SK-N-SH treated with all-trans-retinoic acid at 6 μM for 48 hours (cell line): ENCODE data around the gene DDA1.

ENCODE experiments used
- ARNTL ChIP-seq: fragments of 450-650 bp; formaldehyde crosslinking; IDR thresholded peaks from 2 replicates; pipeline ENCODE4 v1.5.0; 2020; ENCODE audit warnings: low read depth, mild to moderate bottlenecking, moderate library complexity, borderline replicate concordance
- CSDC2 ChIP-seq: fragments of 250-450 bp; sonication (Bioruptor Pico); IDR thresholded peaks from 2 replicates; pipeline ENCODE4 v1.5.0; 2020; ENCODE audit warnings: mild to moderate bottlenecking, moderate library complexity
- ESRRG ChIP-seq: fragments of 250-450 bp; sonication (Bioruptor Pico); IDR thresholded peaks from 2 replicates; pipeline ENCODE4 v1.6.1; 2021; ENCODE audit warnings: mild to moderate bottlenecking
- TCF4 ChIP-seq: fragments of 250-450 bp; sonication (Bioruptor Pico); IDR thresholded peaks from 2 replicates; pipeline ENCODE4 v1.8.0; 2021; ENCODE audit warnings: mild to moderate bottlenecking, moderate library complexity, borderline replicate concordance
- ZC3H10 ChIP-seq: fragments of 250-450 bp; sonication (Bioruptor Pico); IDR thresholded peaks from 2 replicates; pipeline ENCODE4 v1.5.1; 2021; ENCODE audit warnings: mild to moderate bottlenecking, moderate library complexity
- ZFP3 ChIP-seq: fragments of 250-450 bp; sonication (Bioruptor Pico); IDR thresholded peaks from 2 replicates; pipeline ENCODE4 v1.5.0; 2020; ENCODE audit warnings: mild to moderate bottlenecking, moderate library complexity
- ZFP30 ChIP-seq: fragments of 450-650 bp; formaldehyde crosslinking; IDR thresholded peaks from 2 replicates; pipeline ENCODE4 v1.5.0; 2022; ENCODE audit warnings: mild to moderate bottlenecking, moderate library complexity
- TF ChIP-seq, protein P1 (sequence below): fragments of 250-450 bp; sonication (Bioruptor Pico); IDR thresholded peaks from 2 replicates; pipeline ENCODE4 v1.8.0; 2020; ENCODE audit warnings: mild to moderate bottlenecking, moderate library complexity, borderline replicate concordance
- TF ChIP-seq, protein P2 (sequence below): fragments of 250-450 bp; sonication (Bioruptor Pico); IDR thresholded peaks from 2 replicates; pipeline ENCODE4 v1.5.1; 2021; ENCODE audit warnings: mild to moderate bottlenecking, moderate library complexity

GRCh38 chr19:17327654-17328516 is 18.5 kb downstream of the DDA1 start:
- TF ChIP-seq ARNTL (CRISPR knock-in tag) (no peak), CSDC2 (no peak), ZFP3 (CRISPR knock-in tag) (no peak), ZC3H10 (CRISPR knock-in tag) (no peak), ZFP30 (CRISPR knock-in tag) (no peak), TCF4 (CRISPR knock-in tag) (no peak), ESRRG (CRISPR knock-in tag) (no peak)
- TF ChIP-seq, protein P1, sequence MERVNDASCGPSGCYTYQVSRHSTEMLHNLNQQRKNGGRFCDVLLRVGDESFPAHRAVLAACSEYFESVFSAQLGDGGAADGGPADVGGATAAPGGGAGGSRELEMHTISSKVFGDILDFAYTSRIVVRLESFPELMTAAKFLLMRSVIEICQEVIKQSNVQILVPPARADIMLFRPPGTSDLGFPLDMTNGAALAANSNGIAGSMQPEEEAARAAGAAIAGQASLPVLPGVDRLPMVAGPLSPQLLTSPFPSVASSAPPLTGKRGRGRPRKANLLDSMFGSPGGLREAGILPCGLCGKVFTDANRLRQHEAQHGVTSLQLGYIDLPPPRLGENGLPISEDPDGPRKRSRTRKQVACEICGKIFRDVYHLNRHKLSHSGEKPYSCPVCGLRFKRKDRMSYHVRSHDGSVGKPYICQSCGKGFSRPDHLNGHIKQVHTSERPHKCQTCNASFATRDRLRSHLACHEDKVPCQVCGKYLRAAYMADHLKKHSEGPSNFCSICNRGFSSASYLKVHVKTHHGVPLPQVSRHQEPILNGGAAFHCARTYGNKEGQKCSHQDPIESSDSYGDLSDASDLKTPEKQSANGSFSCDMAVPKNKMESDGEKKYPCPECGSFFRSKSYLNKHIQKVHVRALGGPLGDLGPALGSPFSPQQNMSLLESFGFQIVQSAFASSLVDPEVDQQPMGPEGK (CRISPR knock-in tag), result no peak
- TF ChIP-seq, protein P2, sequence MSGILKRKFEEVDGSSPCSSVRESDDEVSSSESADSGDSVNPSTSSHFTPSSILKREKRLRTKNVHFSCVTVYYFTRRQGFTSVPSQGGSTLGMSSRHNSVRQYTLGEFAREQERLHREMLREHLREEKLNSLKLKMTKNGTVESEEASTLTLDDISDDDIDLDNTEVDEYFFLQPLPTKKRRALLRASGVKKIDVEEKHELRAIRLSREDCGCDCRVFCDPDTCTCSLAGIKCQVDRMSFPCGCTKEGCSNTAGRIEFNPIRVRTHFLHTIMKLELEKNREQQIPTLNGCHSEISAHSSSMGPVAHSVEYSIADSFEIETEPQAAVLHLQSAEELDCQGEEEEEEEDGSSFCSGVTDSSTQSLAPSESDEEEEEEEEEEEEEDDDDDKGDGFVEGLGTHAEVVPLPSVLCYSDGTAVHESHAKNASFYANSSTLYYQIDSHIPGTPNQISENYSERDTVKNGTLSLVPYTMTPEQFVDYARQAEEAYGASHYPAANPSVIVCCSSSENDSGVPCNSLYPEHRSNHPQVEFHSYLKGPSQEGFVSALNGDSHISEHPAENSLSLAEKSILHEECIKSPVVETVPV (CRISPR knock-in tag), result no peak
